HAP-1 (cell line): ENCODE results near the gene TIPARP.
A peak's percentile ranks its signal among the peaks of the same experiment; 100 is the strongest.
"Not testable (repeated sequence)": the region's sequence is repeated elsewhere in the genome, so short reads cannot be mapped to it uniquely, and the experiment has no call there.

Experiments
- DNase-seq, 2 experiments: peaks; one replicate each; pipeline ENCODE4 v3.0.0-alpha.2; 2016 to 2020; ENCODE audit warnings: low spot score in 2 of 2
- H3K27me3 ChIP-seq: fragments of 250-450 bp; sonication (Bioruptor Pico); 2 replicates; pipeline ENCODE4 v1.5.1; 2020; ENCODE audit warnings: low read depth, mild to moderate bottlenecking, moderate library complexity
- H3K36me3 ChIP-seq: fragments of 250-450 bp; sonication (Bioruptor Pico); replicated peaks from 2 replicates; pipeline ENCODE4 v1.5.1; 2020; ENCODE audit warnings: mild to moderate bottlenecking
- H3K4me1 ChIP-seq: fragments of 250-450 bp; sonication (Bioruptor Pico); 2 replicates; pipeline ENCODE4 v1.5.1; 2020; ENCODE audit warnings: mild to moderate bottlenecking
- H3K4me3 ChIP-seq: fragments of 250-450 bp; sonication (Bioruptor Pico); 2 replicates; pipeline ENCODE4 v1.5.1; 2020; ENCODE audit warnings: mild to moderate bottlenecking, moderate library complexity
- H3K9me3 ChIP-seq: fragments of 250-450 bp; sonication (Bioruptor Pico); 2 replicates; pipeline ENCODE4 v1.5.1; 2020; ENCODE audit warnings: mild to moderate bottlenecking, moderate library complexity
- in situ Hi-C: fragments of 300-500 bp; cut with MboI; formaldehyde crosslinking; loops from 3 replicates; pipeline ENCODE4 v1.14.3; 2020; ENCODE audit warnings: low sequenced_read_pairs, inconsistent platforms, mixed read lengths

The TIPARP gene

GRCh38 chr3:156721687-156722618 is 47.6 kb downstream of the TIPARP start:
- Histone ChIP-seq H3K9me3 (no peaks in the 10 kb centered on the region), H3K36me3 (no peaks in the 10 kb centered on the region), H3K4me1 (no peaks in the 10 kb centered on the region; the same call in 1 of the 2 replicates), H3K4me3 (no peak overlapping the region), H3K27me3 (no peaks in the 10 kb centered on the region)
- DNase-seq: no peak
- in situ Hi-C loops: no loop called here

GRCh38 chr3:156723182-156723619 is 48.8 kb downstream of the TIPARP start:
- Histone ChIP-seq H3K4me1 (no peaks in the 10 kb centered on the region; the same call in 1 of the 2 replicates), H3K27me3 (no peaks in the 10 kb centered on the region), H3K36me3 (no peaks in the 10 kb centered on the region), H3K9me3 (no peaks in the 10 kb centered on the region), H3K4me3 (no peak overlapping the region)
- no peak for DNase-seq
- in situ Hi-C loops: no loop called here

- H3K27me3 ChIP-seq: no peaks in the 10 kb centered on the region
- H3K4me3 ChIP-seq: no peak overlapping the region
- DNase-seq: no peak
- H3K36me3 ChIP-seq: no peaks in the 10 kb centered on the region
- no peaks in the 10 kb centered on the region for H3K9me3 ChIP-seq
- in situ Hi-C loops: no loop called here
- H3K4me1 ChIP-seq: no peaks in the 10 kb centered on the region; the same call in 1 of the 2 replicates
These were observed 51.3 kb downstream of the TIPARP start for GRCh38 chr3:156725682-156726081.

GRCh38 chr3:156726456-156726855 is 52.1 kb downstream of the TIPARP start:
- no peak for DNase-seq

GRCh38 chr3:156727519-156728205 is 53.3 kb downstream of the TIPARP start:
- in situ Hi-C loops: no loop called here
- H3K36me3 ChIP-seq: no peaks in the 10 kb centered on the region

More at GRCh38 chr3:156726456-156726855, 52.1 kb downstream of the TIPARP start:
- Histone ChIP-seq H3K27me3 (no peaks in the 10 kb centered on the region), H3K36me3 (no peaks in the 10 kb centered on the region), H3K4me3 (no peak overlapping the region), H3K9me3 (no peaks in the 10 kb centered on the region), H3K4me1 (no peaks in the 10 kb centered on the region; the same call in 1 of the 2 replicates)
- in situ Hi-C loops: no loop called here

GRCh38 chr3:156728267-156728985 is 54.0 kb downstream of the TIPARP start:
- Histone ChIP-seq H3K4me3 (no peak overlapping the region), H3K36me3 (no peaks in the 10 kb centered on the region), H3K4me1 (peaks cover 3% of the 10 kb centered on the region; the same call in 1 of the 2 replicates), H3K9me3 (no peaks in the 10 kb centered on the region), H3K27me3 (no peaks in the 10 kb centered on the region)
- no peak for DNase-seq
- in situ Hi-C loops: no loop called here

More at GRCh38 chr3:156727519-156728205, 53.3 kb downstream of the TIPARP start:
- no peak overlapping the region for H3K4me3 ChIP-seq
- peaks cover 3% of the 10 kb centered on the region; the same call in 1 of the 2 replicates for H3K4me1 ChIP-seq
- DNase-seq: no peak
- H3K27me3 ChIP-seq: no peaks in the 10 kb centered on the region
- H3K9me3 ChIP-seq: no peaks in the 10 kb centered on the region

- in situ Hi-C loops: no loop called here
- DNase-seq: no peak
- Histone ChIP-seq H3K36me3 (no peaks in the 10 kb centered on the region), H3K27me3 (no peaks in the 10 kb centered on the region), H3K4me3 (no peak overlapping the region), H3K4me1 (peaks cover 3% of the 10 kb centered on the region; the same call in 1 of the 2 replicates), H3K9me3 (no peaks in the 10 kb centered on the region)
These were observed 55.2 kb downstream of the TIPARP start for GRCh38 chr3:156729460-156730179.

- H3K4me3 ChIP-seq: no peak overlapping the region
- in situ Hi-C loops: no loop called here
- H3K4me1 ChIP-seq: peaks cover 3% of the 10 kb centered on the region; the same call in 1 of the 2 replicates
- DNase-seq: no peak
- no peaks in the 10 kb centered on the region for H3K36me3 ChIP-seq
- no peaks in the 10 kb centered on the region for H3K27me3 ChIP-seq
- no peaks in the 10 kb centered on the region for H3K9me3 ChIP-seq
These were observed 57.4 kb downstream of the TIPARP start for GRCh38 chr3:156731813-156732212.

GRCh38 chr3:156732261-156732660 is 57.9 kb downstream of the TIPARP start:
- DNase-seq: peak; percentile 4 to 12
- no peaks in the 10 kb centered on the region for H3K36me3 ChIP-seq
- in situ Hi-C loops: no loop called here
- H3K27me3 ChIP-seq: no peaks in the 10 kb centered on the region
- no peaks in the 10 kb centered on the region for H3K9me3 ChIP-seq
- peaks cover 3% of the 10 kb centered on the region; the same call in 1 of the 2 replicates for H3K4me1 ChIP-seq
- no peak overlapping the region for H3K4me3 ChIP-seq

GRCh38 chr3:156732715-156733421 is 58.5 kb downstream of the TIPARP start:
- no peaks in the 10 kb centered on the region for H3K27me3 ChIP-seq
- no peak for DNase-seq
- no peaks in the 10 kb centered on the region for H3K9me3 ChIP-seq
- H3K4me1 ChIP-seq: peaks cover 3% of the 10 kb centered on the region; the same call in 1 of the 2 replicates
- no peak overlapping the region for H3K4me3 ChIP-seq
- no peaks in the 10 kb centered on the region for H3K36me3 ChIP-seq
- in situ Hi-C loops: no loop called here

GRCh38 chr3:156734661-156735060 is 60.3 kb downstream of the TIPARP start:
- in situ Hi-C loops, H3K36me3 ChIP-seq, H3K9me3 ChIP-seq, H3K4me1 ChIP-seq, DNase-seq, H3K27me3 ChIP-seq, H3K4me3 ChIP-seq: not testable (repeated sequence)

GRCh38 chr3:156735471-156735870 is 61.1 kb downstream of the TIPARP start:
- Histone ChIP-seq H3K27me3 (no peaks in the 10 kb centered on the region), H3K9me3 (no peaks in the 10 kb centered on the region), H3K4me3 (no peak overlapping the region), H3K36me3 (no peaks in the 10 kb centered on the region), H3K4me1 (peaks cover 3% of the 10 kb centered on the region; the same call in 1 of the 2 replicates)
- DNase-seq: no peak
- in situ Hi-C loops: no loop called here
